ENCODE measurements around the gene NTHL1.

NTHL1 gene

DNA sequence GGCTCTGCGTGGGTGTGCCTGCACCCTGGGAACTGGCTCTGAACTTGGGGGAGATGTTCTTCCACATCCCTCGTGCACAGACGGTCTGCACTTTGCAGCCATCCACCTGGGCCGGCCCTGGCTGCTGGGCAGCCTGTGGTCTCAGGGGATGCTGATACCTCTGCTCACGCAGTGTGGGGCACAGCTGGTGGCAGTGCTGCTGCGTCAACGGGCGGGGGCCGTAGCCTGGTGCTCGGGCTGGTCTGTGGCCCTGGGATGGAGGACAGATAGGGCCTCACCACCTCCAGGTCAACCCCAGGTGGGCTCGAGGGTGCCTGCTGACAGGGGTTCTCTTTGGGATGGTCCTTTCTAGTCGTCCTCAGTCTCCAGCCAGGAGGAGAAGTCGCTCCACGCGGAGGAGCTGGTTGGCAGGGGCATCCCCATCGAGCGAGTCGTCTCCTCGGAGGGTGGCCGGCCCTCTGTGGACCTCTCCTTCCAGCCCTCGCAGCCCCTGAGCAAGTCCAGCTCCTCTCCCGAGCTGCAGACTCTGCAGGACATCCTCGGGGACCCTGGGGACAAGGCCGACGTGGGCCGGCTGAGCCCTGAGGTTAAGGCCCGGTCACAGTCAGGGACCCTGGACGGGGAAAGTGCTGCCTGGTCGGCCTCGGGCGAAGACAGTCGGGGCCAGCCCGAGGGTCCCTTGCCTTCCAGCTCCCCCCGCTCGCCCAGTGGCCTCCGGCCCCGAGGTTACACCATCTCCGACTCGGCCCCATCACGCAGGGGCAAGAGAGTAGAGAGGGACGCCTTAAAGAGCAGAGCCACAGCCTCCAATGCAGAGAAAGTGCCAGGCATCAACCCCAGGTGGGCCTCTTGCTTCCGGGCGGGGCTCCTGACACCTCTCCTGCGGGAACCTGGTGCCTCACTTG is 36.5 kb upstream of the NTHL1 start:
- no peak for DNase-seq

- no peak for DNase-seq
These were observed 35.8 kb upstream of the NTHL1 start for GRCh38 chr16:2083409-2083808.

DNA sequence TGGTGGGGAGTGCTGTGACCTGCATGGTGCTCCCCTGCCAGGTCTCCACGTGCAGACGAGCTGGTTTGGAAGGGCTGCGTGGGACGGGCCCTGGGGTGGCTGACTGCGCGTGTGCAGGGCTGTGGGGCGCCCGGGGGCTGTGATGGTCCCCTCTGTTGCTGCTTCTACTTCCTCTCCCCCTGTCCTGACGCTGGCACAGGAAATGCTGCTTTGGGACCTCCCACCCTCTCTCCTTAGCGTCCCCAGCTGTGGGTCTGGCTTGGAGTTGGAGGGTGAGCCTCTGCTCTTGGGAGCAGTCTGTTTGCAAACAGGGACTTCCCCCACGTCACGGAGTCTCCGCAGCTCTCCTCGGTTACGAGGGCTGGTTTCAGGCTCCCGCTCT is 35.3 kb upstream of the NTHL1 start:
- DNase-seq, result no peak

DNA sequence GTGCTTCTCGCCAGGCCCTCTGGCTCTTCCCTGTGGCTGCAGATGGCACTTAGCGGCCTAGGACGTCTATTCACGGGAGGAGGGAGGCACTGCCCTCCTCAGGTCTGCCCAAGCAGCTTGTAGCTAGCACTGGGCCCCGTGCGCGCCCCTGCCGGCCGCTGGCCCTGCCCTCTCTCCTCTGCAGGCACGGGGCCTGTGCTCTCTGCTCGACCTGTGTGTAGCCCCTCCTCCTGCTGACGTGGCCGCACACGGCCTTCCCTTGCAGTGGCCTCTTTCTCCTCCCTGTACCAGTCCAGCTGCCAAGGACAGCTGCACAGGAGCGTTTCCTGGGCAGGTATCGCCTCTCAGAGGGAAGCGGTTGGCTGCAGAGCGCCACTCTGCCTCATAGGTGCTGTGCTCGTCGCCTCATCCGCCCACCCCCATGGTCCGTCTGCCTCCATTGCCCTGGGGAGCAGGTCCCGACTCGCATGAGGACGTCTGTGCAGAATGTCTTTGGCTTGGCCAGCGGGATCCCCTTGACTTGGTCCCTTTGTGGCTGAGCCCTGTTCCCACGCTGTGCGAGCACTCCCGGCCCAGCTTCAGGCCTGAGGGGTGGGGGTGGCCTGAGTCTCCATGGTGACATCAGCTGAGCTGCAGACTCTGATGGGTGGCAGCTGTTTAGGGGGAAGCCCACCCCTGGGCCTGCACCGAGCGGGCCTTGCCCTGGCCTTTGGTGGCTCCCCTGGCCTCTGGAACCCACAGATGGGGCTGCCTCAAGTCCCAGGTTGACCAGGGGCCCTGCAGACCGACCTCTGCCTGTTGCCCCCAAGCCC is 34.7 kb upstream of the NTHL1 start:
- no peak for DNase-seq

GRCh38 chr16:2081201-2082084 is 33.8 kb upstream of the NTHL1 start:
- no peak for DNase-seq

DNA sequence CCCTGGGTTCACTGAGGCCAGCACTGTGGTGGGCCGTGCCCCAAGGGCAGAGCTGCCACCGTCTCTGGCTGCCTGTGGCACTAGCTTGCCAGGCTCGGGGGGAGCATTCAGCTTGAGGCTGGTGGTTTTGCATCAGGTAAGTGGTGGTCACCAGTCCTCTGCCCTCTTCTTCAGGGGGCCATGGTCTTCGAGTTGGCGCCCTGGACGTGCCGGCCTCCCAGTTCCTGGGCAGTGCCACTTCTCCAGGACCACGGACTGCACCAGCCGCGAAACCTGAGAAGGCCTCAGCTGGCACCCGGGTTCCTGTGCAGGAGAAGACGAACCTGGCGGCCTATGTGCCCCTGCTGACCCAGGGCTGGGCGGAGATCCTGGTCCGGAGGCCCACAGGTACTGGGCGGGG is 32.4 kb upstream of the NTHL1 start:
- DNase-seq, result no peak

DNA sequence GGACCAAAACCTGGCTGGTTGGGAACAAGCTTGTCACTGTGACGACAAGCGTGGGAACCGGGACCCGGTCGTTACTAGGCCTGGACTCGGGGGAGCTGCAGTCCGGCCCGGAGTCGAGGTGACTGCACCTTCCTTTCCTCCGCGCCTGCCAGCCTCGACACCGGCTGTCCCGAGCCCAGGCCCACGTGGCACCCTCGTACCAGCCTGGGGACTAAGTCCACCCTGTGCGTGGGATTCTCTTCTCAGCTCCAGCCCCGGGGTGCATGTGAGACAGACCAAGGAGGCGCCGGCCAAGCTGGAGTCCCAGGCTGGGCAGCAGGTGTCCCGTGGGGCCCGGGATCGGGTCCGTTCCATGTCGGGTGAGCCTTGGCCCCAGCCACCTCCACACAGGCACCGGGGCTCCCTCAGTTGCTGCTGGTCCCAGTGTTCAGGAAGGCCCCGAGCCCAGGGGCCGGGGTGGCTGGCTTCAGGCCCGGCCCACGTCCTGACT is 31.7 kb upstream of the NTHL1 start:
- DNase-seq, result no peak

- no peak for DNase-seq
These were observed 31.1 kb upstream of the NTHL1 start for GRCh38 chr16:2078691-2079090.

DNA sequence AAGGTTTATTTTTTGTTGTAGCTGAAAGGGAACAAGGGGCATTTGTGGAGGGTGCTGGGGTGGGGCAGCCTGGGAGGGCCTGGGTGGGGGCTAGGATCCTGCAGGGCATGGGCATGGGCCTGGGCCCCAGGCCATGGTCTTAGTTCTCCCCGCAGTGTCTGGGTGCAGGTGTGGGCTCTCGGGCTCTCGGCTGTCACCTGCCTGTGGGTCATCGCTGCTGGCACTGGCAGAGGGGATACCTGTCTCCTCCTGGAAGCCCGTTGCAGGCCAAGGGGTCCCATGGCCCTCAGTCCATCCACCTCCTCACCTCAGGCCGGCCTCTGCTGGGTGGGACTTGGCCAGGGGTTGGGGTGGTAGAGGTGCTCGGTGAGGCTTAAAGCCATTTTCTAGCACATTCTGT is 30.5 kb upstream of the NTHL1 start:
- no peak for DNase-seq

DNA sequence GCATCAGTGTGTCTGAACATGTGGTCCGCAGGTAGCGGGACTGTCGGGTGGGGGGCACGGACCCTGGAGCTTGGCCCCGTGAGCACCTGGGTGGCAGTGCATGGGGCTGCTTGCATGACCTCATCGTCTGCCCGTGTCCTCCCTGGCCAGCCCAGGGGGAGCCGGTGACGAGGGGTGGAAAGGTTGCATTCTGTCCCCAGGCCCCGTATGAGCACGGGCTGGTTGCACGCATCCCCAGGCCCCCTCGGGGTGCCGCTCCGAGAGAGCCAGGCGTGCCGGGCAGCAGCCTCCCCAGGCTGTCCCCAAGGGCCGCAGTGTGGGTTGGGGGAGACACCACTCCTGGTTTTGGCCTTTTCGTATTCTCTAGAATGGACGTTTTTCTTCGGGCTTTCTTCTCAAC is 30.1 kb upstream of the NTHL1 start:
- DNase-seq, result no peak

- no peak for DNase-seq
These were observed 29.4 kb upstream of the NTHL1 start for GRCh38 chr16:2077016-2077415.

- no peak for DNase-seq
These were observed 28.6 kb upstream of the NTHL1 start for GRCh38 chr16:2076072-2076865.

GRCh38 chr16:2075631-2076030 is 28.0 kb upstream of the NTHL1 start:
- no peak for DNase-seq

GRCh38 chr16:2074071-2074470 is 26.4 kb upstream of the NTHL1 start:
- DNase-seq, result no peak

- DNase-seq, result no peak
These were observed 25.3 kb upstream of the NTHL1 start for GRCh38 chr16:2072926-2073325.

DNA sequence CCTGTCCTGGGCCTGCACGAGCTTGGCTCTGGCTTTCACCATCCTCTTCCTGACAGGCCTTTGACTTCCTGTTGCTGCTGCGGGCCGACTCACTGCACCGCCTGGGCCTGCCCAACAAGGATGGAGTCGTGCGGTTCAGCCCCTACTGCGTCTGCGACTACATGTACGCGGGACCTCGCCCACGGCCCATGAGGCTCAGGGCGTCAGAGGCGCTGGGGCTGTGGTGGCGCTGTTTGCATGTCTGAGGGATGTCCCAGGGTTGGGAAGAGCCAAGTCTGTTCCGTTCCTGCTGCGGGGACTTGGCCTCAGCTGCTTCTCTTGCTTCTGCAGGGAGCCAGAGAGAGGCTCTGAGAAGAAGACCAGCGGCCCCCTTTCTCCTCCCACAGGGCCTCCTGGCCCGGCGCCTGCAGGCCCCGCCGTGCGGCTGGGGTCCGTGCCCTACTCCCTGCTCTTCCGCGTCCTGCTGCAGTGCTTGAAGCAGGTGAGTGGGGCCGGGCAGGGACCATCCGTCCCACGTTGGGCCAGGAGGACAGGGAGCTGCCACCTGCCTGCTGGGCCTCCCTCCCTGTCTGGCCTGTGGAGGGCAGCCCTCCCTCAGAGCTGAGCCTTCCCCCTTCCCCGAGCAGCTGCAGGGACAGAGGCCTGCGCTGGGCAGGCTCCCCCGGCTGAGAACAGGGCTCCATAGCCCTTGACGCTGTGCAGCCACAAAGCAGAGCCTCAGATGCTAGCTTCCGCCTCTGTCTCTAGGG is 24.0 kb upstream of the NTHL1 start:
- DNase-seq, result no peak

DNA sequence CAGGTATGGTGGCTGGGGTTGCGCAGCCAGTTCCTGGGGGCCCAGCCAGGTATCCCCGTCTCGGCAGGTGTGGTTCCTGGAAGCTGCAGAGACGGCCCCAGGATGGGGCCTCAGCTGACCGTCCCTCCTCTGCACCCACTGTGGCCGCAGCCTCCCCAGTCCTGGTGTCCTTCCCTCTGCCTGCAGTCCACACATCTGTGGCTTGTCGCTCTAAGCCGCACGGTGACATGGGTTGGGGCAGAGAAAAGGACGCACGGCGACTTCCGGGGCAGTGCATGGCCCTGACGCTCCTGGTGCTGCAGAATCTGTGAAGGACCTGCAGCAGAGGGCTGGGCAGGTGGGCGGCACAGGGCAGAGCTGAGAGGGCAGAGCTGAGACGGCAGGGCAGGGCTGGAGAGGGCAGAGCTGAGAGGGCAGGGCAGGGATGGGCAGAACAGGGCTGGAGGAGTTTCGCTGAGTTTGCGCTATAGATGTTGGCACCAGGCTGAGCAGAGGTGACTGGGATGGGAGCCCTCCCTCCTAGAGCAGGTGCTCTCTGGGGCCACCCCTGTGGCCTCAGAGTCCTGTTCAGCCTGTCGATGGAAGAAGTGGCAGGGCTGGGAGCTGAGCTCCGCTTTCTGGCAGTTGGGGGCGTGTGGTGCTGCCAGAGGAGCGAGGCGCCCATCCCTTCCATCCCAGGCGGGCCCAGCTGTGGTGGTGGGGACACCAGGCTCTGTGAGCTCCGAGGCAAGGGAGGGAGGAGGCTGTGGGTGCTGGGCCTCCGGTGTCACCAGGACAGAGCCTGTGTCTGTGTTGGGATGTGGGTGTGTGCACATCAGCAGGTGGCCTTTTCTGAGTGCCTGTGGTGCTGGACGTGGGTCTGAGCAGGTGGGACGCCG is 23.2 kb upstream of the NTHL1 start:
- no peak for DNase-seq

DNA sequence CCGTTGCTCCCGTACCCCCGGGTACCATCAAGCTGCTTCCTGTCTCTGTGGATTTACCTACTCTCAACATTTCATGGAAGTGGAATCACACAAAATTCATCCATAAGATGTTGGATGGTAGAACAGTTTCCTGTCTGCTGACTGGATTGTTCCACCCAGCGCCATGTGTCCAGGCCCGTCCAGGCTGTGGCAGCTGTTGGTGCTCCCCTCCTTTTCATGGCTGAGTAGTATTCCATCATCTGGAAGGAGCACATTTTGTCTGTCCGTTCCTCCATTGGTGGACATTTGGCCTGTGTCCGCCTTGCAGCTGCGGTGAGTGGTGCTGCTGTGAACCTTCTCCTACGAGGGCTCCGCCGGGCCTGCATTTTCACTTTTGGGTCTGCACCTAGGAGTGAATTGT is 18.5 kb upstream of the NTHL1 start:
- DNase-seq, result no peak

- no peak for DNase-seq
These were observed 16.8 kb upstream of the NTHL1 start for GRCh38 chr16:2064368-2064945.

DNA sequence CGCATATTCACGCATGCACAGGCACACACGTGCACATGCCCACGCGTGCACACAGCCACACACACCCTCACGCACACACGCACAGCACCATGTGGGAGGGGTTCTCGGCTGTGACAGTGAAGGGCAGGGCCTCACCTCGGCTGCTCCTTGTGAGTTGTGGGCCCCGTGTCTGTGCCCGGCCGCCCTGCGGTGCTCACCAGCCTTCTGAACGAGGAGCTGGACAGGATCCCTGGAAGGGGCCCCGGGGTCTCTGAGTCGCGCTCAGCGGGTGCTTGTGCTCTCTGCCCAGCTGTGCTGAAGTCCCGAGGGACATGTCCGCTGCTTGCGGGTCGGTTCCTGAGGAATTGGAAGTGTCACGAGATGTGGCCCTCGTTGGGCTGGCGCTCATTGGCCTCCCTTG is 16.2 kb upstream of the NTHL1 start:
- no peak for DNase-seq
